Urinary bladder (tissue), 4 donors: Measurements from ENCODE around the gene FBXL16. TPM values are rescaled to one million over a fixed set of nuclear protein-coding genes. Genes with fewer than 3 reads are reported as not detected.

Experiments
- DNase-seq: peaks from one replicate; pipeline ENCODE4 v3.0.0-alpha.2; 2015; ENCODE audit errors: extremely low spot score
- H3K27ac ChIP-seq: one replicate; pipeline ENCODE4 v1.5.1; 2013; ENCODE audit warnings: low read depth, mild to moderate bottlenecking, moderate library complexity
- H3K36me3 ChIP-seq: one replicate; pipeline ENCODE4 v1.6.1; 2013; ENCODE audit warnings: mild to moderate bottlenecking, moderate library complexity; ENCODE audit not compliant: insufficient read depth
- H3K4me1 ChIP-seq: one replicate; pipeline ENCODE4 v1.6.1; 2013; ENCODE audit warnings: mild to moderate bottlenecking, moderate library complexity; ENCODE audit not compliant: insufficient read depth
- H3K4me3 ChIP-seq: one replicate; pipeline ENCODE4 v1.5.1; 2013; ENCODE audit warnings: low read depth, low read length
- whole genome bisulfite sequencing: extraction: QIAGEN DNeasy Blood & Tissue Kit; methylation state at CpG from one replicate; pipeline ENCODE4 v1.1.7; 2013; 5-methylcytosine and 5-hydroxymethylcytosine counted together
- polyA plus RNA-seq: library from polyadenylated mRNA; stranded (reverse); fragments of 200-250 nt; gene quantifications from one replicate; pipeline ENCODE4 v1.2.3, GENCODE V29; 2013
- total RNA-seq: library from RNA; depleted of rRNA; stranded (reverse); fragments of >200 nt; gene quantifications from one replicate; pipeline ENCODE4 v1.2.3, GENCODE V29; 2014
- donor health status: healthy with polysubstance abuse.
- donor health status: healthy.

The FBXL16 gene
- total and polyA plus RNA-seq, 2 donors: 0.26 to 0.68 TPM

- Histone ChIP-seq H3K36me3 (no peaks in the 10 kb centered on the region), H3K4me3 (no peak overlapping the region), H3K4me1 (no peaks in the 10 kb centered on the region), H3K27ac (no peak overlapping the region)
- WGBS: 78% methylated on average over 22 of the region's 22 CpGs
- no peak for DNase-seq
Measured at GRCh38 chr16:646679-647172, 58.9 kb downstream of the FBXL16 start.

- Histone ChIP-seq H3K36me3 (no peaks in the 10 kb centered on the region), H3K4me3 (no peak overlapping the region), H3K27ac (no peak overlapping the region), H3K4me1 (no peaks in the 10 kb centered on the region)
- WGBS: 75% methylated on average over 32 of the region's 32 CpGs
- no peak for DNase-seq
Measured at GRCh38 chr16:645852-646678, 59.5 kb downstream of the FBXL16 start.

- Histone ChIP-seq H3K36me3 (no peaks in the 10 kb centered on the region), H3K4me1 (peaks cover 3% of the 10 kb centered on the region), H3K4me3 (no peak overlapping the region), H3K27ac (no peak overlapping the region)
- WGBS: 90% methylated on average over 12 of the region's 12 CpGs
- DNase-seq: no peak
Measured at GRCh38 chr16:644556-644955, 61.0 kb downstream of the FBXL16 start.

- WGBS: 88% methylated on average over 13 of the region's 13 CpGs
- Histone ChIP-seq H3K36me3 (no peaks in the 10 kb centered on the region), H3K27ac (no peak overlapping the region), H3K4me1 (peaks cover 3% of the 10 kb centered on the region), H3K4me3 (no peak overlapping the region)
- no peak for DNase-seq
Measured at GRCh38 chr16:643050-643368, 62.6 kb downstream of the FBXL16 start.

Other genes starting within 250 kb of the FBXL16 start
- gene CAPN15, start 178.1 kb downstream of the FBXL16 start, total RNA-seq: 12.7 TPM
- gene CAPN15, start 178.1 kb downstream of the FBXL16 start, polyA plus RNA-seq: 30.3 TPM
- gene PRR35, start 145.4 kb downstream of the FBXL16 start, total RNA-seq: not detected
- not detected for gene PRR35, start 145.4 kb downstream of the FBXL16 start, polyA plus RNA-seq
- gene NHLRC4, start 138.8 kb downstream of the FBXL16 start, total RNA-seq: 1.0 TPM
- 1.8 TPM for gene NHLRC4, start 138.8 kb downstream of the FBXL16 start, polyA plus RNA-seq
- gene PIGQ, start 135.8 kb downstream of the FBXL16 start, total RNA-seq: 11.8 TPM
- 39.0 TPM for gene PIGQ, start 135.8 kb downstream of the FBXL16 start, polyA plus RNA-seq
- 6.9 TPM for gene RAB40C, start 115.7 kb downstream of the FBXL16 start, total RNA-seq
- gene RAB40C, start 115.7 kb downstream of the FBXL16 start, polyA plus RNA-seq: 30.9 TPM
- 0.37 TPM for gene WFIKKN1, start 74.8 kb downstream of the FBXL16 start, total RNA-seq
- 0.30 TPM for gene WFIKKN1, start 74.8 kb downstream of the FBXL16 start, polyA plus RNA-seq
- 26.7 TPM for gene METTL26, start 69.5 kb downstream of the FBXL16 start, total RNA-seq
- gene METTL26, start 69.5 kb downstream of the FBXL16 start, polyA plus RNA-seq: 135 TPM
- 5.1 TPM for gene MCRIP2, start 64.0 kb downstream of the FBXL16 start, total RNA-seq
- 42.6 TPM for gene MCRIP2, start 64.0 kb downstream of the FBXL16 start, polyA plus RNA-seq
- 15.8 TPM for gene WDR90, start 56.4 kb downstream of the FBXL16 start, total RNA-seq
- 21.9 TPM for gene WDR90, start 56.4 kb downstream of the FBXL16 start, polyA plus RNA-seq
- 26.0 TPM for gene RHOT2, start 37.7 kb downstream of the FBXL16 start, total RNA-seq
- 103 TPM for gene RHOT2, start 37.7 kb downstream of the FBXL16 start, polyA plus RNA-seq
- gene RHBDL1, start 30.1 kb downstream of the FBXL16 start, total RNA-seq: 0.95 TPM
- gene RHBDL1, start 30.1 kb downstream of the FBXL16 start, polyA plus RNA-seq: 1.3 TPM
- 29.4 TPM for gene STUB1, start 25.4 kb downstream of the FBXL16 start, total RNA-seq
- gene STUB1, start 25.4 kb downstream of the FBXL16 start, polyA plus RNA-seq: 132 TPM
- 28.3 TPM for gene JMJD8, start 21.5 kb downstream of the FBXL16 start, total RNA-seq
- gene JMJD8, start 21.5 kb downstream of the FBXL16 start, polyA plus RNA-seq: 91.4 TPM
- gene WDR24, start 15.4 kb downstream of the FBXL16 start, total RNA-seq: 2.7 TPM
- 12.9 TPM for gene WDR24, start 15.4 kb downstream of the FBXL16 start, polyA plus RNA-seq
- gene METRN, start 9.3 kb upstream of the FBXL16 start, total RNA-seq: 14.5 TPM
- gene METRN, start 9.3 kb upstream of the FBXL16 start, polyA plus RNA-seq: 42.9 TPM
- gene ANTKMT, start 15.3 kb upstream of the FBXL16 start, total RNA-seq: 7.9 TPM
- 29.3 TPM for gene ANTKMT, start 15.3 kb upstream of the FBXL16 start, polyA plus RNA-seq
- gene CCDC78, start 20.6 kb upstream of the FBXL16 start, total RNA-seq: 0.74 TPM
- 0.49 TPM for gene CCDC78, start 20.6 kb upstream of the FBXL16 start, polyA plus RNA-seq
- gene HAGHL, start 21.3 kb upstream of the FBXL16 start, total RNA-seq: 1.1 TPM
- 3.5 TPM for gene HAGHL, start 21.3 kb upstream of the FBXL16 start, polyA plus RNA-seq
- gene CIAO3, start 35.2 kb upstream of the FBXL16 start, total RNA-seq: 33.4 TPM
- 26.6 TPM for gene CIAO3, start 35.2 kb upstream of the FBXL16 start, polyA plus RNA-seq
- gene MSLN, start 54.9 kb upstream of the FBXL16 start, total RNA-seq: 0.74 TPM
- gene MSLN, start 54.9 kb upstream of the FBXL16 start, polyA plus RNA-seq: 0.41 TPM
- gene RPUSD1, start 82.6 kb upstream of the FBXL16 start, total RNA-seq: 8.1 TPM
- gene RPUSD1, start 82.6 kb upstream of the FBXL16 start, polyA plus RNA-seq: 21.6 TPM
- 8.6 TPM for gene CHTF18, start 82.8 kb upstream of the FBXL16 start, total RNA-seq
- 16.7 TPM for gene CHTF18, start 82.8 kb upstream of the FBXL16 start, polyA plus RNA-seq
- gene GNG13, start 94.9 kb upstream of the FBXL16 start, total RNA-seq: not detected
- gene GNG13, start 94.9 kb upstream of the FBXL16 start, polyA plus RNA-seq: not detected